ENCODE data around the gene TIE1.

DNA sequence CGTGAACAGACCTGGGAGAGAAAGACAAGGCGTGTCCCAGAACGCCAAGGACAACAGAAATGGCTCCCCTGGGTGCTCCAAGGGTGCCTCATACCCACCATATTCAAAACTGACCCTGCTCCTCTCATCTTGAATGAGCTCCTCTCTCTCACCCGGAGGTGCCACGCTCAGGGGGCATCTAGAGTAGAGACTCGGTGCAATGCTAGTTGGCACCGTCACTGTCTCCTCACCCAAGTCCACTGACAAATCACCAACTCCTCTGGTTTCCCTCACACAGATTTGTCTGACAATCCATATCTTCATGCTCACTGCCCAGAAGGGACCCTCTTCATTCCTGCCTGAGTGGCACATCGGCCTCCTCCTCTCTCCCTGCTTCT, 26.0 kb upstream of the TIE1 start:
- no peak for TF ChIP-seq MYC (IDR thresholded peaks at IDR 0.05; ENCODE audit: low read depth, low read length)
- TF ChIP-seq POLR2A (IDR thresholded peaks at IDR 0.05; ENCODE audit: low read depth, low read length), result no peak
- TF ChIP-seq, protein P1, sequence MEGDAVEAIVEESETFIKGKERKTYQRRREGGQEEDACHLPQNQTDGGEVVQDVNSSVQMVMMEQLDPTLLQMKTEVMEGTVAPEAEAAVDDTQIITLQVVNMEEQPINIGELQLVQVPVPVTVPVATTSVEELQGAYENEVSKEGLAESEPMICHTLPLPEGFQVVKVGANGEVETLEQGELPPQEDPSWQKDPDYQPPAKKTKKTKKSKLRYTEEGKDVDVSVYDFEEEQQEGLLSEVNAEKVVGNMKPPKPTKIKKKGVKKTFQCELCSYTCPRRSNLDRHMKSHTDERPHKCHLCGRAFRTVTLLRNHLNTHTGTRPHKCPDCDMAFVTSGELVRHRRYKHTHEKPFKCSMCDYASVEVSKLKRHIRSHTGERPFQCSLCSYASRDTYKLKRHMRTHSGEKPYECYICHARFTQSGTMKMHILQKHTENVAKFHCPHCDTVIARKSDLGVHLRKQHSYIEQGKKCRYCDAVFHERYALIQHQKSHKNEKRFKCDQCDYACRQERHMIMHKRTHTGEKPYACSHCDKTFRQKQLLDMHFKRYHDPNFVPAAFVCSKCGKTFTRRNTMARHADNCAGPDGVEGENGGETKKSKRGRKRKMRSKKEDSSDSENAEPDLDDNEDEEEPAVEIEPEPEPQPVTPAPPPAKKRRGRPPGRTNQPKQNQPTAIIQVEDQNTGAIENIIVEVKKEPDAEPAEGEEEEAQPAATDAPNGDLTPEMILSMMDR (IDR thresholded peaks at IDR 0.05; ENCODE audit: extremely low read depth in 1 of 2, insufficient read depth in 1 of 2, low read depth in 1 of 2, low read length in 2 of 2), result no peak
- no peak for TF ChIP-seq POLR2AphosphoS5 (IDR thresholded peaks at IDR 0.05; ENCODE audit: insufficient read depth, low read depth, low read length)
- TF ChIP-seq EZH2 (IDR thresholded peaks at IDR 0.05; ENCODE audit: borderline replicate concordance, low read depth, low read length, severe bottlenecking), result no peak
- TF ChIP-seq GATA2 (IDR thresholded peaks at IDR 0.05; ENCODE audit: insufficient read depth, insufficient read length, low read depth, low read length), result no peak
- TF ChIP-seq, protein P2, sequence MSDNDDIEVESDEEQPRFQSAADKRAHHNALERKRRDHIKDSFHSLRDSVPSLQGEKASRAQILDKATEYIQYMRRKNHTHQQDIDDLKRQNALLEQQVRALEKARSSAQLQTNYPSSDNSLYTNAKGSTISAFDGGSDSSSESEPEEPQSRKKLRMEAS (IDR thresholded peaks at IDR 0.05; ENCODE audit: insufficient read depth, insufficient read length), result no peak
